HTERT RPE-1 (cell line): Measurements from ENCODE around the gene GOLGA6C.
"Not testable (repeated sequence)": the region's sequence is repeated elsewhere in the genome, so short reads cannot be mapped to it uniquely, and the experiment has no call there.

Experiments
- in situ Hi-C: fragments of 300-500 bp; cut with MboI; formaldehyde crosslinking; loops from 4 replicates; pipeline ENCODE4 v1.14.3; 2020; ENCODE audit warnings: low sequenced_read_pairs

The GOLGA6C gene

DNA sequence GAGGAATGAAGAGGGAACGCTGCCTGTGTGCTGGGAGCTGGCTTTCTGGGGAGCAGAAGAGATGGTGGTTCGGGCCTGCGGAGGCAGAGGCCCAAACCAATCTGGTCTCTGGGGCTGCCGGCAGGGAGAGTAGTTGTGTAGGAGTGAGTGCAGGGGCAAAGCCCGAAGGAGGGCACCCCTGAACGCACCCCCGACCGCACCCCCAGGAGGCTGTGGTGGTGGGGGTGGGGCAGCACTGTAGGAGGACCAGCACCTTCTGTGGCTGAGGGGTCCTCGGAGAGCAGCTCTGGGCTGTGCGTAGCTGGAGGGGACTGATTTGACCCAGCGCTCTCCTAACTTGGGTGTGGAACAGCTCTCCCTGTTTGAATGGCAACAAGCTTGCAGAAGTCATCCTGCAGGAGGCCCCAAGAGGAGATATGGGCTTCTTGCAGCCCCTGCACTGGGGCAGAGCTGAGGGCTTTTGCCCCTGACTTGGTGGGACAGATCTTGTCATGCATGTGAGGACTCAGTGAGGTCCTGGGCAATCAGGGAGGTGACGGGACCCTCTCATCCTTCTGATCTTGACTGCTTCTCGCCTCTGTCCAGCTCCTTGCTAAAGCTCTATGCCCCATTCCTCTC is 30.4 kb upstream of the GOLGA6C start:
- in situ Hi-C loops: no loop called here

DNA sequence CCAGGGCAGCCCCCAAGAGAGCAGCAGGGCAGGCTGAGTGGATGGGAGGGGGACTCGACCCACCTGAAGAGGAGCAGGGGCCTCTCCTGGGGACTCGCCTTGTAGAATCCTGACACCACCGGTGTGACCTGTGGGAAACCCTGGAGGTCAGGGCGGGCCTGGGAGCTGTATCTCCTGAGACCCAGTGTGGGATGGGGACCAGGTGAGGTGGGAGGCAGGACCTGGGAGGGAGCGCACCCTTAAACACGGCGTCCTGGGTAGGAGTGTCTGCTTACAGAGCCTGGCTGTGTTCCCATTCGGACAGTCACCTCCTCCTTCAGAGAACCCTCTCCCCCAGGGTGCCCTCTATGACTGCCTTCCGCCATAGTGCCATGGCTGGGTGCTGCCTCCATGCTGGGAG is 29.3 kb upstream of the GOLGA6C start:
- in situ Hi-C loops: no loop called here

DNA sequence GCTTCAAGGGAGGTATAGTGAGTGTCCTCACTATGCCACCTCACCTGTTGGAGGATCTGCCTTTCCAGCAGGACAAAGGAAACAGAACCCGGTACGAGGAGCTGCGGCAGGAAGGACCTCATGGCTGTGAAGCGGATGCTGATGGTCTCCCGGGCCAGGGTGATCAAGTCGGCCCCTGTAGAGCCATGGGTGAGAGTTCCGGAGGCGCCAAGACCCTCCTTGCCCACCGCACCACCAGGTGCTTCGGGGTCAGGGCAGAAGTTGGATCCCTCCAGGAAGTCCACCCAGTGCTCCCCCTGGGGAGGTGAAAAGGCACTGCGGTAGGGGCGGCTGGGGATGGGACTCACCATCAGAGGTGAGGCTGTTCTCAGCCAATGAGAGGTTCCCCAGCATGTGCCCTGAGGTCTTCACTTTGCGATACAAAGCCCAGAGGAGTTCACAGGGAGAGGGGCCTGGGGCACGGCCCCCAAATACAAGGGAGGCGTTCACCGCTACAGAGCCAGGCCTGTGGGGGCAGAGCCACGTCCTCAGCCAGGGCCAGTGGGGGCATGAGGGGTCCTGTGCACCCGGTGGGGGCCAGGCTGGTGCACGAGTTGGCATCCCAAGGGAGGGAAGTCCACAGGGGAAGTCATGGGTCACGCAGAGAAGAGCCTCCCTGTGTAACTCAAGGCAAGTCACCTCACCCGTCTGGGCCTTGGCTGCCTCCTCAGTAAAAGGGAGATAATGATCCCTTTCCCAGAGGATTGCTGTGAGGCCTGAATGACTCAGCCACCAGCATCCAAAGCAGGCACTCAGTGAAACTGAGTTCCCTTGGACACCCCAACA is 28.7 kb upstream of the GOLGA6C start:
- in situ Hi-C loops: no loop called here

GRCh38 chr15:75230016-75230343 is 28.2 kb upstream of the GOLGA6C start:
- in situ Hi-C loops: no loop called here

- in situ Hi-C loops: no loop called here
Observed at GRCh38 chr15:75230551-75231371, 27.4 kb upstream of the GOLGA6C start.

- in situ Hi-C loops: no loop called here
Observed at GRCh38 chr15:75231836-75232235, 26.3 kb upstream of the GOLGA6C start.

DNA sequence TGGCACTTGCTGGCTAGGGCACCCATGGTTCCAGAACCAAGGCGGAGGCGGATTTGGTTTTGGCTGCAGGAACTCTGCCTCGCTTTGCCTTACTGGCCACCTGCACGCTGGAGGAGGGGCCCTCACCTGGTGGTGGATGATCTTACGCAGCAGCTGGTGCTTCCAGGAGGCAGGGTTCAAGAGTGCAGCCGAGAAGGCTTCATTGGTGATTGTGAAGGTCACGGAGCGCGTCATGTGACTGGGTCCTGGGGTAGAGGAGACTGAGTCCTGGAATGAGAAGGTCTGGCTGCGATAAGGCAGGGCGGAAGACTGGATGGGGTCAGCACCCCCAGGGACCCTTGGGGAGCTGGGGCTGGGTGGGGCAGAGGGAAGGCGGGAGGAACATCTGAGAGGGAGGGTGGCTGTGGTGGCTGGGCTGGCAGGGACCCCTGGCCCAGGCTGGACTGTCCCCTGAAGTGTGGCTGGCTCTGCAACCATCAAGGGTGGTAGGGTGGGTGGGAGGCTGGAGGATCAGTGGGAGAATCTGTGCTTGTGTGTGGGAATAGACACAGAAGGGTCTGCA is 25.8 kb upstream of the GOLGA6C start:
- in situ Hi-C loops: no loop called here

DNA sequence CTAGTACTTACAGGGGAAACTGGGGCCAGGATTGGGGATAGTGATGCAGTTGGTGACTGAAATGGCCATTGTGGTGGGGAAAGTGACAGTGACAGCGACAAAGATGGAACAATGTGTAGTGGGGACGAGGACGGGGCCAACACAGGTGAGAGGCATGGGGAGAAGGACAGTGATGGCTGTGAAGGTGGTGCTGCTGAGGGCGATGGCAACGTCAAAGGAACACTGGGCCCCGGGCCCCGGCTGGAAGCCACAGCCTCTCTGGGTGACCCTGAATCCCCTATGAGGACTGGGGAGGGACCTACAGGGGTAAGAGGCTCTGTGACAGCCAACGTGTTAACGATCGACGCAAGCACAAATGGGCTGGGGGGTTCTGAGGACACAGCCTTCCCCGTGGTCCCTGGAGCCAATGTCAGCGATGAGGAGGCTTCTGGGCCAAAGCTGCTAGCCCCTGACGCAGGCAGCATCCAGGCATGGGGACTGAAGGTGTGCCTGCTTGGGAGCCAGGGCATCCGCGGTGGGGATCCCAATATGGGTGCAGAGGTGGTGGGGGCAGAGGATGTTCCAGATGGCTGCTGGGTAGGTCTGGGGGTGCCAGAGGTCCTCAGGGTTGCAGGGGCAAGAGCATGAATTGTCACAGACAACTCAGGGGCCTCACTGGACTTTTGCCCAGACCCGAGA is 25.2 kb upstream of the GOLGA6C start:
- in situ Hi-C loops: no loop called here

- in situ Hi-C loops: no loop called here
Observed at GRCh38 chr15:75233504-75234190, 24.5 kb upstream of the GOLGA6C start.

GRCh38 chr15:75234191-75234810 is 23.8 kb upstream of the GOLGA6C start:
- in situ Hi-C loops: no loop called here

DNA sequence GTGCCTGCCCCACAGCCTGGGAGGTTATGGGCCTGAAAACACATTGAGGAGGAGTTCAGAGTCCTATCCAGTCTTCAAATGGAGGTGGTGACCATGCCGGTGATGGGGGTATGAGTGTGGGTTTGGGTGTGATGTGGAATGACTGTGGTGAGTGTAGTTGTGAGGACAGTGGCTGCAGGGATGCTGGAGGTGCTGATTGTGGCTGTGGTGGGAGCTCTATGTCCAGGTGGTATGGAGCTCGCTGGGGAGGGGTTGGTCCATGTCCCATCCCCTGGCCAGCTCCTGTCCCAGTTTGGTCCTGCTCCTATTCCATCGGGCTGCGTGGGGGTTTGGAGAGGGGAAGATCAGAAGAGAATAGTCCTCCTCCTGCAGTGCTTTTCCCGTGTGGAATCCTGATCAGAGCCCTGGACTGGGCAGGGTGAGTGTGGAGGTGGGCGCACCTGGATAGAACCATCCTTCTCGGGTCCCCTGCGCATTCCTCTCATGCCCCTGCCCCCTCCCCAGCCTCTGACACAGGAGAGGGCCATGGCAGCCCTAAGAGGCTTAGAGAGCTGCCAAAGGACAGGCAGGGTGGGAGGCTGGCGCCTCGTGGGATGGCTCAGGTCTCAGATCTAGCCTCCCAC is 23.0 kb upstream of the GOLGA6C start:
- in situ Hi-C loops: no loop called here

DNA sequence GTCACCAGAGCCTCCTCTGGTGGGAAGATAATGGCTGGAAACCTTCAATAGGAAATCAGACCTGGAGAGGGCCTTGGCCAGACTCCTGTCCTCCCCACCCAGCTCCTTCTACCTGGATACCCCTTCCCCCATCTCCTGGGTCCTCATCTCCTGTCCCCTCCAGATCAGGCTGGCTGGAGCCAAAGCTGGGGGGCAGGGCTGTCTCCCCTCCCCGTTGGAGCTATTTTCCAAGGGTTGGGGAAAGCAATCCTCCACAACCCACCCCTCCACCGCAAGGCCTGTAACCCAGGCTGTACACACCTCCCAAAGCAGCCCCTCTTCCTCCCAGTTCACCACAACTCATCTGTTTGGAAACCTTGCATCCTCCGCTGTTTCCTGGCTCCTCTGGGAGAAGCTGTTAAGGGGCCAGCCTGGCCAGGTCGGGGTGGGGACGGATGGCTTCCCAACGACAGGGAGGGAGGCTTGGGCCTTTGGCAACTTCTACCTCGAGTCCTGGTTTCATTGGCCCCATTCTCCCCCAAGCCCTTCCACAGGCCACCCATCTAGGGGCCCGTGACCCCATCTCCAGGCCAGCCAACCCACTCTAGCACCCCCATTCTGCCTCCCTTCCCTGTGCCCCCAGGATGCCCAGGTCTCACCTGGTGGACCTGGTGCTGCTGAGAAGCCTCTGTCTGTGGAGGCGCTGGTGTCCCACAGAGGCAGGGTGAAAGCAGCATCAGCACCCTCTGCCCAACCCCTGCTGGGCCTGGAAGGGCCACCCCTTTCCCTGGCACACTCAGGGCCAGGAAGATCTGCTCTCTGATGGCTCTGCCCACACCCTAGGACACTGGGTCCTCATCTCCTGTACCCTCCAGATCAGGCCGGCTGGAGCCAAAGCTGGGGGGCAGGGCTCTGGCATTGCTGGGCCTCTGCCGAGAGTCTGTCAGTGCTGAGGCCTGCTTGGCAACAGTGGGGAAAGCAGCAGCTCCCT is 22.1 kb upstream of the GOLGA6C start:
- in situ Hi-C loops: no loop called here

GRCh38 chr15:75237316-75237982 is 20.7 kb upstream of the GOLGA6C start:
- in situ Hi-C loops: no loop called here

- in situ Hi-C loops: no loop called here
Observed at GRCh38 chr15:75238150-75238549, 20.0 kb upstream of the GOLGA6C start.

GRCh38 chr15:75245741-75246140 is 12.4 kb upstream of the GOLGA6C start:
- in situ Hi-C loops: not testable (repeated sequence)

DNA sequence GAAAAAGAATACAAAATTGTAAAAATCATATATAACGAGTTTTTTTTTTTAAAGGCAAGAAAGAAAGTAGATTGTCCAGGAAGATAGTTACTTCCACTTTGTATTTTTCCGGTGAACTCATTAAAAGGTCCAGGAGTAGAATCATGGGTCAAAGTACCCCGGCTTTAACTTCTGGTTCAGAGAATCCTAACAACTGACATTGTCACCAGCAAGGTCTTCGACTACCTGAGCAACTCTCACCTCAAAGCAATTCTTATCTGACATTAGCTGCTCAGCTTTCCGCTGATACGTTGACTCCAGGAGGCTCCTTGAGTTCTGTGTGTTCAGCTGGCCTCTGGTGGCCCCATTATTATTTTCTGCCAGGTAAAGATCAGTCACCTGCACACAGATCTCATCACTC is 9.1 kb upstream of the GOLGA6C start:
- in situ Hi-C loops: not testable (repeated sequence)

- in situ Hi-C loops: no loop called here
Observed at GRCh38 chr15:75249726-75250125, 8.4 kb upstream of the GOLGA6C start.

DNA sequence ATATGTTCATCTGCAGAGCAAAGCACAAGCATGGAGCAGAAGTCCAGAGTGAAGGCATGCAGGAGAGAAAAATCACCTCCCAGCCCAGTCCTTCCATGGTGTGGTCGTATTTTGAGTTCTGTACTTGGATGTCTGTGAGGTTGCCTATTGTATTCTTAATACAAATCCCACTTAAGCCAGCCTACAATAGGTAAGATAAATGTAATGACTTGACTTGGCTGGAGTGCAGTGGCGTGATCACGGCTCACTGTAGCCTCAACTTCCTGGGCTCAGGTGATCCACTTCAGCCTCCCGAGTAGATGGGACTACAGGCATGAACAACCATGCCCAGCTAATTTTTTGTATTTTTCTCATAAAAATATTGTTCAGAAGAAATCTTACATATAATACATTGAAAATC is 6.8 kb upstream of the GOLGA6C start:
- in situ Hi-C loops: not testable (repeated sequence)
